ENCODE measurements around the gene NUP98. TPM values are rescaled to one million over a fixed set of nuclear protein-coding genes. Genes with fewer than 3 reads are reported as not detected.
"Not testable (repeated sequence)": the region's sequence is repeated elsewhere in the genome, so short reads cannot be mapped to it uniquely, and the experiment has no call there.

The NUP98 gene
- total RNA-seq, 2 experiments from 2014 or later, result 102 to 115 TPM

DNA sequence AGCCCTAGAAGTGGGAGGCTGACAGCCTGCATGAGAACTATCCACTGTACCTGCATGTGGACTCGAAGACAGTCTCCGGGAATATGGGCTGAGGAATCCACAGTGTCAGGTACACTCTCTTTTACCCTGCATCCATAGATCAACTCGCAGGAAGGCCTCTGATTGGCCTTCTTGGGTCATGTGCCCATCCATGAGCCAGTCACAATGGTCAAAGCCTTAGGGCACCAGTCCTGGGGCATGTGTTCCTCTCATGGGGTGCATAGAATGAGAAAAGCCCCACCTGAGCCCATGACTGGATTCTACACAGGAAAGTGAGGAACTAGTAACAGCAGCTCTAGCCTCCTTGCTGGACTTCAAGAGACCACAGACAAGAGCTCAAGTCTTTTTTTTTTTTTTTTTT, 141.8 kb downstream of the NUP98 start:
- Histone ChIP-seq H3K4me3 (ENCODE audit: low read depth, low read length, poor library complexity, severe bottlenecking) (no peak overlapping the region), H3K36me3 (ENCODE audit: insufficient read depth, low read length) (no peaks in the 10 kb centered on the region), H4K20me1 (ENCODE audit: insufficient read depth, low read length) (no peaks in the 10 kb centered on the region), H3K4me2 (ENCODE audit: low read length) (no peak overlapping the region), H3K79me2 (ENCODE audit: insufficient read depth, low read depth, low read length) (no peaks in the 10 kb centered on the region), H3K9me3 (ENCODE audit: low read length) (no peaks in the 10 kb centered on the region), H2AFZ (ENCODE audit: low read length) (no peak overlapping the region), H3K9me2 (ENCODE audit: insufficient read depth, low read length) (no peaks in the 10 kb centered on the region), H3K4me1 (ENCODE audit: insufficient read depth, low read length, poor library complexity, severe bottlenecking) (no peaks in the 10 kb centered on the region), H3K27ac (ENCODE audit: low read depth, low read length, poor library complexity, severe bottlenecking) (no peak overlapping the region)
- BruUV-seq (replicated peaks), result no TSS peak
- no peak for DNase-seq (ENCODE audit: low spot score)
- ChIA-PET POLR2A (no interaction called here), CTCF (ENCODE audit: unreplicated experiment) (interaction anchor here (0.6 kb wide), 1 partner anchor 45 kb away, joined by 3 read pairs; no protein-coding TSS in a partner anchor)
- TF ChIP-seq, protein P1, sequence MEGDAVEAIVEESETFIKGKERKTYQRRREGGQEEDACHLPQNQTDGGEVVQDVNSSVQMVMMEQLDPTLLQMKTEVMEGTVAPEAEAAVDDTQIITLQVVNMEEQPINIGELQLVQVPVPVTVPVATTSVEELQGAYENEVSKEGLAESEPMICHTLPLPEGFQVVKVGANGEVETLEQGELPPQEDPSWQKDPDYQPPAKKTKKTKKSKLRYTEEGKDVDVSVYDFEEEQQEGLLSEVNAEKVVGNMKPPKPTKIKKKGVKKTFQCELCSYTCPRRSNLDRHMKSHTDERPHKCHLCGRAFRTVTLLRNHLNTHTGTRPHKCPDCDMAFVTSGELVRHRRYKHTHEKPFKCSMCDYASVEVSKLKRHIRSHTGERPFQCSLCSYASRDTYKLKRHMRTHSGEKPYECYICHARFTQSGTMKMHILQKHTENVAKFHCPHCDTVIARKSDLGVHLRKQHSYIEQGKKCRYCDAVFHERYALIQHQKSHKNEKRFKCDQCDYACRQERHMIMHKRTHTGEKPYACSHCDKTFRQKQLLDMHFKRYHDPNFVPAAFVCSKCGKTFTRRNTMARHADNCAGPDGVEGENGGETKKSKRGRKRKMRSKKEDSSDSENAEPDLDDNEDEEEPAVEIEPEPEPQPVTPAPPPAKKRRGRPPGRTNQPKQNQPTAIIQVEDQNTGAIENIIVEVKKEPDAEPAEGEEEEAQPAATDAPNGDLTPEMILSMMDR (conservative IDR thresholded peaks at IDR 0.05; ENCODE audit: low read length), result no peak
- no peak for TF ChIP-seq EZH2phosphoT487 (IDR thresholded peaks at IDR 0.05; ENCODE audit: borderline replicate concordance, low read depth, low read length)
- intact Hi-C loops (cut with micrococcal nuclease; ENCODE audit: unreplicated experiment), result no loop called here

DNA sequence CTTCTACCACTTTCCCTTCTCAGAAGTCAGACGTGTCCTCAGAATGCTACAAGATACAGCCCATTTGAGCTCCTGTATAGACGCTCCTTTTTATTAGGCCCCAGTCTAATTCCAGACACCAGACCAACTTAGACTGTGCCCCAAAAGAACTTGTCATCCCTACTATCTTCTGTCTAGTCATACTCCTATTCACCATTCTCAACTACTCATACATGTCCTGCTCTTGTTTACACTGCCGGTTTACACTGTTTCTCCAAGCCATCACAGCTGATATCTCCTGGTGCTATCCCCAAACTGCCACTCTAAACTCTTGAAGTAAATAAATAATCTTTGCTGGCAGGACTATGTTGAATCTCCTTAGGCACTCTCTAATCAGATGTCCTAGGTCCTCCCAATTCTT, 144.8 kb downstream of the NUP98 start:
- intact Hi-C loops (cut with micrococcal nuclease; ENCODE audit: unreplicated experiment); H4K20me1 ChIP-seq (ENCODE audit: insufficient read depth, low read length); BruUV-seq (replicated peaks); H3K9me2 ChIP-seq (ENCODE audit: insufficient read depth, low read length); H2AFZ ChIP-seq (ENCODE audit: low read length); H3K27ac ChIP-seq (ENCODE audit: low read depth, low read length, poor library complexity, severe bottlenecking); H3K4me3 ChIP-seq (ENCODE audit: low read depth, low read length, poor library complexity, severe bottlenecking); H3K4me1 ChIP-seq (ENCODE audit: insufficient read depth, low read length, poor library complexity, severe bottlenecking); H3K9me3 ChIP-seq (ENCODE audit: low read length); POLR2A ChIA-PET; H3K79me2 ChIP-seq (ENCODE audit: insufficient read depth, low read depth, low read length); DNase-seq (ENCODE audit: low spot score); CTCF ChIA-PET (ENCODE audit: unreplicated experiment); H3K36me3 ChIP-seq (ENCODE audit: insufficient read depth, low read length); H3K4me2 ChIP-seq (ENCODE audit: low read length): not testable (repeated sequence)

DNA sequence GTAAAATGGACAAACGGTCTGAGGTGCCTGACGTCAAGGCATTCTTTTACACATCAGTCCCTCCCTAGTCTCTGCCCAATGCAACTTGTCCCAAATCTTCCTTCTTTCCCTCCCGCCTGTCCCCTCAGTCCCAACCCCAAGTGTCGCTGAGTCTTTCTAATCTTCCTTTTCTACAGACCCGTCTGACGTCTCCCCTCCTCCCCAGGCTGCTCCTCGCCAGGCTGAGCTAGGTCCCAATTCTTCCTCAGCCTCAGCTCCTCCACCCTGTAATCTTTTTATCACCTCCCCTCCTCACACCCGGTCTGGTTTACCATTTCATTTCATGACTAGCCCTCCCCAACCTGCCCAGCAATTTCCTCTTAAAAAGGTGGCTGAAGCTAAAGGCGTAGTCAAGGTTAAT, 148.0 kb downstream of the NUP98 start:
- intact Hi-C loops (cut with micrococcal nuclease; ENCODE audit: unreplicated experiment); H2AFZ ChIP-seq (ENCODE audit: low read length); POLR2A ChIA-PET; H3K4me3 ChIP-seq (ENCODE audit: low read depth, low read length, poor library complexity, severe bottlenecking); H3K79me2 ChIP-seq (ENCODE audit: insufficient read depth, low read depth, low read length); BruUV-seq (replicated peaks); H3K4me1 ChIP-seq (ENCODE audit: insufficient read depth, low read length, poor library complexity, severe bottlenecking); DNase-seq (ENCODE audit: low spot score); H4K20me1 ChIP-seq (ENCODE audit: insufficient read depth, low read length); H3K9me3 ChIP-seq (ENCODE audit: low read length); H3K4me2 ChIP-seq (ENCODE audit: low read length); CTCF ChIA-PET (ENCODE audit: unreplicated experiment); H3K36me3 ChIP-seq (ENCODE audit: insufficient read depth, low read length); H3K9me2 ChIP-seq (ENCODE audit: insufficient read depth, low read length); H3K27ac ChIP-seq (ENCODE audit: low read depth, low read length, poor library complexity, severe bottlenecking): not testable (repeated sequence)

DNA sequence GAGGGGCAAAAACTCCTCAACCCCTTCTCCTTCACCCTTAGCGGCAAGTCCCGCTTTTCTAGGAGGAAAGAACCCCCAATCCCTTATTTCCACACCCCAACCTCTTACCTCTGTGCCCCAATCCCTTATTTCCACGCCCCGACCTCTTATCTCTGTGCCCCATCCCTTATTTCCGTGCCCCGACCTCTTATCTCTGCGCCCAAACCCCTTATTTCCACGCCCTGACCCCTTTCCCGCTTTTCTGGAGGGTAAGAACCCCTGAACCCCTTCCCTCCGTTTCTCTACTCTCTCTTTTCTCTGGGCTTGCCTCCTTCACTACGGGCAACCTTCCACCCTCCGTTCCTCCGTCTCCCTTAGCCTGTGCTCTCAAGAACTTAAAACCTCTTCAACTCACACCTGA, 148.5 kb downstream of the NUP98 start:
- H2AFZ ChIP-seq (ENCODE audit: low read length); POLR2A ChIA-PET; H3K9me3 ChIP-seq (ENCODE audit: low read length); H3K4me3 ChIP-seq (ENCODE audit: low read depth, low read length, poor library complexity, severe bottlenecking); H3K4me2 ChIP-seq (ENCODE audit: low read length); CTCF ChIA-PET (ENCODE audit: unreplicated experiment); H3K79me2 ChIP-seq (ENCODE audit: insufficient read depth, low read depth, low read length); BruUV-seq (replicated peaks); intact Hi-C loops (cut with micrococcal nuclease; ENCODE audit: unreplicated experiment); DNase-seq (ENCODE audit: low spot score); H4K20me1 ChIP-seq (ENCODE audit: insufficient read depth, low read length); H3K9me2 ChIP-seq (ENCODE audit: insufficient read depth, low read length); H3K4me1 ChIP-seq (ENCODE audit: insufficient read depth, low read length, poor library complexity, severe bottlenecking); H3K36me3 ChIP-seq (ENCODE audit: insufficient read depth, low read length); H3K27ac ChIP-seq (ENCODE audit: low read depth, low read length, poor library complexity, severe bottlenecking): not testable (repeated sequence)

Measured in OCI-LY7 (cell line).